Measurements from ENCODE around the gene NT5DC4. TPM values are rescaled to one million over a fixed set of nuclear protein-coding genes. Genes with fewer than 3 reads are reported as not detected.
A peak's percentile ranks its signal among the peaks of the same experiment; 100 is the strongest.

NT5DC4 gene
- polyA plus RNA-seq, 2 of the 4 experiments (the other 2 are of a cell fraction), result not detected

DNA sequence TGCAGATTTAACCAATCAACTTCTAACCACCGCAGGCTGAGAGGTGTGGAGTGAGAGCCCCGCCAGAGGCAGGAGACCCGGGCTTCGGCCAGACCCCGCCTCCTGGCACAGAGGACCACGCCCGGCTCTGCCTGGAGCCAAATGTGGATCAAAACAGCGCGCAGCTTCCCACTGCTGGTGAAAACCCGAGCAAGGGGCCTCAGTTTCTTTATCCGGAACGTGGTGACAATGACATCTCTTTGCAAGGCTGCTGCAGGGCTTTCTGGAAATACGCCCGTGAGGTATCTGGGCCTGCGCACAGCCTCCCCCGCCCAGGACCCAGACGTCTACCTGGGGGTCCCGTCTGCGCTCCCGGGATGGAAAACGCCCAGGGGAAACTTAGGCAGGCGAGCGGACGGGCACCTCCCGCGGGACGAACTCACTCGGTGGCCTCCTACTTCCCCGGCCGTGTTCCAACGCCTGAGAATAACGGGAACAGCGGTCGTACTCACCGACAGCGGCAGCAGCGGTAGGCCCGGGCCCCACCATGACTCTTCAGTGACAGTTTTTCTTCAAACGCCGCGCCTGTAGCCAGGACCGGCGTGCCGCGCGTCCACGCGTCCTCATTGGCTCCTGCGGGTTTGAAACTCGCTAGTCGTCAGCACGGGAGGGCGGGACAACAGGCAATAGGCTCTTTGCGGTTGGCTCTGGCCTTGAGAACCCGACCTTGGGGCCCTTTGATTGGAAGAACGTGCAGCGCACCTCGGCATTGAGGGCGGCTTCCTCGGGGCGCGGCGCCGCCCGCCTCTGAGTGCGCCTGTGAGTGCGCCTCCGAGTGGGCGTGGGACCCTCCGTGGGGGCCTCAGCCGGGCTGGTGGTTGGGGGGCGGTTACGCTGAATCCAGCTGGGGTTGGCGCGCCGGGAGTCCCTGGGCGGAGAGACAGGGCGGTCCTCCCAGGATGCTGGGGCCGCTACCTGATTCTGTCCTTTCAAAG is 43.5 kb downstream of the NT5DC4 start, which contains the start of gene CKAP2L (continued):
- TF ChIP-seq, protein P1, sequence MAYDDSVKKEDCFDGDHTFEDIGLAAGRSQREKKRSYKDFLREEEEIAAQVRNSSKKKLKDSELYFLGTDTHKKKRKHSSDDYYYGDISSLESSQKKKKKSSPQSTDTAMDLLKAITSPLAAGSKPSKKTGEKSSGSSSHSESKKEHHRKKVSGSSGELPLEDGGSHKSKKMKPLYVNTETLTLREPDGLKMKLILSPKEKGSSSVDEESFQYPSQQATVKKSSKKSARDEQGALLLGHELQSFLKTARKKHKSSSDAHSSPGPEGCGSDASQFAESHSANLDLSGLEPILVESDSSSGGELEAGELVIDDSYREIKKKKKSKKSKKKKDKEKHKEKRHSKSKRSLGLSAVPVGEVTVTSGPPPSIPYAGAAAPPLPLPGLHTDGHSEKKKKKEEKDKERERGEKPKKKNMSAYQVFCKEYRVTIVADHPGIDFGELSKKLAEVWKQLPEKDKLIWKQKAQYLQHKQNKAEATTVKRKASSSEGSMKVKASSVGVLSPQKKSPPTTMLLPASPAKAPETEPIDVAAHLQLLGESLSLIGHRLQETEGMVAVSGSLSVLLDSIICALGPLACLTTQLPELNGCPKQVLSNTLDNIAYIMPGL (CRISPR knock-in tag; IDR thresholded peaks at IDR 0.05; ENCODE audit: borderline replicate concordance), result no peak
- no peak for TF ChIP-seq GATA3 (IDR thresholded peaks at IDR 0.05; ENCODE audit: borderline replicate concordance)
- TF ChIP-seq CHD4 (IDR thresholded peaks at IDR 0.05; ENCODE audit: borderline replicate concordance), result no peak
- no peak for TF ChIP-seq ZC3H11A (IDR thresholded peaks at IDR 0.05)
- TF ChIP-seq HOXB13 (CRISPR knock-in tag; IDR thresholded peaks at IDR 0.05; ENCODE audit: low read depth), result no peak
- TF ChIP-seq, protein P2, sequence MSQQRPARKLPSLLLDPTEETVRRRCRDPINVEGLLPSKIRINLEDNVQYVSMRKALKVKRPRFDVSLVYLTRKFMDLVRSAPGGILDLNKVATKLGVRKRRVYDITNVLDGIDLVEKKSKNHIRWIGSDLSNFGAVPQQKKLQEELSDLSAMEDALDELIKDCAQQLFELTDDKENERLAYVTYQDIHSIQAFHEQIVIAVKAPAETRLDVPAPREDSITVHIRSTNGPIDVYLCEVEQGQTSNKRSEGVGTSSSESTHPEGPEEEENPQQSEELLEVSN (IDR thresholded peaks at IDR 0.05; ENCODE audit: borderline replicate concordance, low read depth), result peak; percentile 45; the same call in 1 of the 2 replicates
- no peak for TF ChIP-seq NFE2L2 (conservative IDR thresholded peaks at IDR 0.05; ENCODE audit: low read length)
- TF ChIP-seq POLR2AphosphoS2 (conservative IDR thresholded peaks at IDR 0.05; ENCODE audit: low read length), result no peak
- peak in 1 of 2 experiments; percentile 68; a peak in 2 of 5 replicates for TF ChIP-seq JUN (IDR thresholded peaks at IDR 0.05)
- TF ChIP-seq RFX5 (IDR thresholded peaks at IDR 0.05), result peak; percentile 36; the same call in 1 of the 2 replicates
- no peak for TF ChIP-seq HEYL (CRISPR knock-in tag; IDR thresholded peaks at IDR 0.05)
- no peak for TF ChIP-seq TP53 (CRISPR knock-in tag; IDR thresholded peaks at IDR 0.05)
- no peak for TF ChIP-seq HOXA7 (CRISPR knock-in tag; IDR thresholded peaks at IDR 0.05)
- TF ChIP-seq NR3C1 (IDR thresholded peaks at IDR 0.05), result no peak
- TF ChIP-seq CBX2 (IDR thresholded peaks at IDR 0.05; ENCODE audit: borderline replicate concordance, low read depth), result no peak
- no peak for TF ChIP-seq RNF2 (IDR thresholded peaks at IDR 0.05; ENCODE audit: borderline replicate concordance, low read depth)
- TF ChIP-seq, protein P3, sequence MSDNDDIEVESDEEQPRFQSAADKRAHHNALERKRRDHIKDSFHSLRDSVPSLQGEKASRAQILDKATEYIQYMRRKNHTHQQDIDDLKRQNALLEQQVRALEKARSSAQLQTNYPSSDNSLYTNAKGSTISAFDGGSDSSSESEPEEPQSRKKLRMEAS (IDR thresholded peaks at IDR 0.05), result peak; percentile 73
- no peak for TF ChIP-seq FOXS1 (CRISPR knock-in tag; IDR thresholded peaks at IDR 0.05)
- no peak for TF ChIP-seq FOSB (CRISPR knock-in tag; IDR thresholded peaks at IDR 0.05)
- TF ChIP-seq, protein P4, sequence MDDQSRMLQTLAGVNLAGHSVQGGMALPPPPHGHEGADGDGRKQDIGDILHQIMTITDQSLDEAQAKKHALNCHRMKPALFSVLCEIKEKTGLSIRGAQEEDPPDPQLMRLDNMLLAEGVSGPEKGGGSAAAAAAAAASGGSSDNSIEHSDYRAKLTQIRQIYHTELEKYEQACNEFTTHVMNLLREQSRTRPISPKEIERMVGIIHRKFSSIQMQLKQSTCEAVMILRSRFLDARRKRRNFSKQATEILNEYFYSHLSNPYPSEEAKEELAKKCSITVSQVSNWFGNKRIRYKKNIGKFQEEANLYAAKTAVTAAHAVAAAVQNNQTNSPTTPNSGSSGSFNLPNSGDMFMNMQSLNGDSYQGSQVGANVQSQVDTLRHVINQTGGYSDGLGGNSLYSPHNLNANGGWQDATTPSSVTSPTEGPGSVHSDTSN (IDR thresholded peaks at IDR 0.05), result no peak
- peak; percentile 35; the same call in 1 of the 2 replicates for TF ChIP-seq KDM1A (IDR thresholded peaks at IDR 0.05; ENCODE audit: low read depth)
- TF ChIP-seq, protein P5, sequence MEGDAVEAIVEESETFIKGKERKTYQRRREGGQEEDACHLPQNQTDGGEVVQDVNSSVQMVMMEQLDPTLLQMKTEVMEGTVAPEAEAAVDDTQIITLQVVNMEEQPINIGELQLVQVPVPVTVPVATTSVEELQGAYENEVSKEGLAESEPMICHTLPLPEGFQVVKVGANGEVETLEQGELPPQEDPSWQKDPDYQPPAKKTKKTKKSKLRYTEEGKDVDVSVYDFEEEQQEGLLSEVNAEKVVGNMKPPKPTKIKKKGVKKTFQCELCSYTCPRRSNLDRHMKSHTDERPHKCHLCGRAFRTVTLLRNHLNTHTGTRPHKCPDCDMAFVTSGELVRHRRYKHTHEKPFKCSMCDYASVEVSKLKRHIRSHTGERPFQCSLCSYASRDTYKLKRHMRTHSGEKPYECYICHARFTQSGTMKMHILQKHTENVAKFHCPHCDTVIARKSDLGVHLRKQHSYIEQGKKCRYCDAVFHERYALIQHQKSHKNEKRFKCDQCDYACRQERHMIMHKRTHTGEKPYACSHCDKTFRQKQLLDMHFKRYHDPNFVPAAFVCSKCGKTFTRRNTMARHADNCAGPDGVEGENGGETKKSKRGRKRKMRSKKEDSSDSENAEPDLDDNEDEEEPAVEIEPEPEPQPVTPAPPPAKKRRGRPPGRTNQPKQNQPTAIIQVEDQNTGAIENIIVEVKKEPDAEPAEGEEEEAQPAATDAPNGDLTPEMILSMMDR (IDR thresholded peaks at IDR 0.05), result no peak
- TF ChIP-seq ZSCAN20 (CRISPR knock-in tag; IDR thresholded peaks at IDR 0.05), result no peak
- no peak for TF ChIP-seq EP300 (IDR thresholded peaks at IDR 0.05)
- TF ChIP-seq, protein P6, sequence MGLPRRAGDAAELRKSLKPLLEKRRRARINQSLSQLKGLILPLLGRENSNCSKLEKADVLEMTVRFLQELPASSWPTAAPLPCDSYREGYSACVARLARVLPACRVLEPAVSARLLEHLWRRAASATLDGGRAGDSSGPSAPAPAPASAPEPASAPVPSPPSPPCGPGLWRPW (IDR thresholded peaks at IDR 0.05), result no peak
- TF ChIP-seq BHLHE40 (IDR thresholded peaks at IDR 0.05; ENCODE audit: low read depth, low read length), result no peak
